Hematopoietic multipotent progenitor cell treated with erythropoietin and hydrocortisone succinate and interleukin-3 and kit ligand, for 4 days (in vitro differentiated cells): ENCODE measurements around the gene PRDM2.

Experiments
- DNase-seq: peaks from one replicate; pipeline ENCODE4 v3.0.0-alpha.2; 2015

PRDM2 gene

DNA sequence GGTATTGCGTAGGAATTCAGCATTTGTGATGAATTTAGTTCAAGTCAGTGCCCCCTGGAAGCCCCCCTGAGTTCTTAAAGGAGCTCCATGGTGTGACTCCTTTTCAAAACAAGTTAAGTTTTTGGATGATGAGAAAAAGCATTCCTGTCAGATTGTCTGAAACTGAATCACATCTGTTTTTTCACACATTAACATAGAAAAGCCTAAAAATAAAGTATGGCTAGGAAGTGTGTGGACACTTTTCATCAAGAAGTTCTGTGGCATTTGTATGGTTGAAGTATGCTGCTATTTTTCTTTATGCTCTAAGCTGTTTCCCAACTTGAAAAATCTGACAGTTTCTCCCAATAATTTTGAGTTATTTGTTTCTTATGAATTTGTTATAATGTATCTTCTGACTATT is 33.7 kb downstream of the PRDM2 start:
- no peak for DNase-seq

DNA sequence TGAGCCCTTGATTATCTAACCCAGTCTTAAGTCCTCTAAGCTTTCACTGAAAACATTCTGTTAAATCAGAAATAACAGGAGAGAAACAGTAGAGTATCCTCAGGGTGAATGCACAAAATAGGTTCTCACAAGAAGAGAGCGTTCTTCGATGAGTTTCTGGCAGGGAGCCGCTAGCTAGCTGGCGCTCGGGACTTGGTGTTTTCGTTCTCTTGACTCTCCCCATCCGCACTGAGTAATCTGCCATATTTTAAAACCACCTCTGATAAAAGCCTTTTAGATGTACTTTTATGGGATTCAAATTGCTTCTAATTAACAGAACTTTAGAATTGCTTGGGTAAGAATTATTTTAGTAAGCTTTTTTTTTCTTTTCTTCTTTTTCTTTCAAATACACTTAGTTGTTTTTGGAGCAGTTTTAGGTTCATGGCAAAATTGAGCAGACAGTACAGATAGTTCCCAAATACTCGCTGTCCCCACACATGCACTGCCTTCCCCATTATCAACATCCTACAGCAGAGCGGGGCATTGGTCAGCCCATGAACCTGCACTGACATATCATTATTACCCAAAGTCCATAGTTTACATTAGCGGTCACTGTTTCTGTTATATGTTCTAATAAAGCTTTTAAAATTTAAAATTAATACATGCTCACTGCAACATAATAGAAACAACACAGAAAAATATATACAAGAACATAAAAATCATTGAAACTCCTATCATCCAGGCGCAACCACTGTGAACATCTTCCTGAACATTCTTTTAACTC is 35.4 kb downstream of the PRDM2 start:
- DNase-seq, result no peak

DNA sequence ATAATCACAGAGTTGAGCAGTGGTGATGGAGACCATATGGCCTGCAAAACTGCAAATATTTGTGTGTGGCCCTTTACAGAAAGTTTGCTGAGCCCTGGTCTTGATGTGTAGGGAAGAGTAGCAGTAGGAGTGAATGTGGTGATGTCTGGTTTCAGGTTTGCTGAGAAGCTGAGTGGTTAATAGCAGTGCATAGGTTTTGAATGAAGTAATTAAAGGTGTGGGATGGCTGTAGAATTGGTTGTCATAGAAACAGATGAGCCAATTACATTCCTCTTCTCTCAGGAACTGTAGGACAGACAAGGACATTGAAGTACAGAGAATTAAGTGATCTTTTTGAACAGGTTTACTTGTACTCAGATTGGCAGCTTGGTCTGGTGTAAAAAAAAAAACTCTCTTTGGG is 37.4 kb downstream of the PRDM2 start:
- DNase-seq, result no peak

- DNase-seq, result no peak
Measured at GRCh38 chr1:13746342-13746741, 46.4 kb downstream of the PRDM2 start.

DNA sequence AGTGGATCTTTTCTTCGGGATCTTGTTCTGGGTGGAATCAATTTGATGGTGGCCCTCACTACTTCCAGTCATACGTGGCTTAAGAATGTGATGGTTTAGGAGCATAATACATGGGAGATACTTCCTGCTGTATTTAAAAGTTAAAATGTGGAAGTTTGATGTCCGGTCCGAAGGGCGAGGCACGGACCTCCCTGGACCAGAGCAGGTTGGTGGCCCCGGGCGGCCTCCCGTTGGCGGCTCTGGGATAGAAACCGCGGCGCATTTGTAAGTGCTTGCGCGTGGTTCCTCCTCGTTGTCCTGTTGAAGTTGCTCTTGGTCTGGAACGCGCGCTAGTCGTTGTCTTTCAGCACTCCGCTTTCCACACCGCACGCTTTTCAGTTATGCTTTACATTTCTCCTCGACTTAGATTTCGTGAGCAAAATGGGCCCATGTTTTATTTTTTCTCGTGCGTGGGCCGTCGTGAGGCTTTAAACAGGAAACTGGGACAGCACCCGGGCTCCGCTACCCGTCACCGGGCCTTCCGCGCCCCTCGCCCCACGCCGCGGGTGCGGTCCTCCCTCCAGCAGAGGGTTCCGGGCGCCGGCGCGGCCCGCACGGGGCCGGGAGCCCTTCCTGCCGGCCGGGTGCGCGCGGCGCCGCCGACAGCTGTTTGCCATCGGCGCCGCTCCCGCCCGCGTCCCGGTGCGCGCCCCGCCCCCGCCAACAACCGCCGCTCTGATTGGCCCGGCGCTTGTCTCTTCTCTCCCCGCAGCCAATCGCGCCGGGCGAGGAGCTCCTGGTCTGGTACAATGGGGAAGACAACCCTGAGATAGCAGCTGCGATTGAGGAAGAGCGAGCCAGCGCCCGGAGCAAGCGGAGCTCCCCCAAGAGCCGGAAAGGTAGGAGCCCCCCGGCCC is 48.9 kb downstream of the PRDM2 start:
- peak; percentile 98 for DNase-seq

DNA sequence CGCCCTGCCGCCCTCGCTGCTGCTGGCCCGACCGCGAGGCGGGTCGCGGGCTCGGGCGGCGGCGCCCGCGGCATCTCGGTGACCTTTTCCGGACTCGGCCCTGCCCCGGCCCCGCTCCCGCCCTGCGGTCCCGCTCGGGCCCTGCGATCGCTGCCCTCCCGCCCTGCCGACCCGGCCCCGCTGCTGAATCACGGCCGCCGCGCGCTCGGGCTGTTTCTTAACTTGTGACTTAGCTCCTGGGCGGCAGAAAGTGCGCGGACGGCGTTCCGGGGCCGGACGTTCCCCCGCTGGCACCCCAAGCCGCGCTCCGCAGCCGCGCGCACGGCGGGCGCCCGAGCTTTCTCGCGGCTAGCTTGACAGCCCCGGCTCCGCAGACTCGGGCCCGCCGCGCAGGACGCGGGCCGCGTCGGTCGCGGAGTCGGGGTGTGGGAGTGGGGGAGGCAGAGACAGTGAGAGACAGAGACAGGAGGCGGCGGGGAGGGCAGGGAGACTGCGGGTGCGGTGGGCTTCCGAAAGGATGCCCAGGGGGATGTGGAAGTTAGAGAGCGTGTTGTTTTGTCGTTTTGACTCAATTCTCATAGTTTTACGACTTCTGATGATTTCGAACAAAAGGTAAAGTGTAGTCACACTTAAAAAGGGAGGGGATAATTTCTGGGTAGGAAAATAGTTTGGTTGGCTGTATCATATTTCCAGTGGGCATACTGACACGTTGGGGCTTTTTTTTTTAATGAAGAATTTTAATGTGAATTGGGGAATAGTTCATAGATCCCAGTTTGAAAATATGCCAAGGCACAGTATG is 49.8 kb downstream of the PRDM2 start:
- peak; percentile 74 for DNase-seq

- DNase-seq, result no peak
Measured at GRCh38 chr1:13751458-13751871, 51.5 kb downstream of the PRDM2 start.

DNA sequence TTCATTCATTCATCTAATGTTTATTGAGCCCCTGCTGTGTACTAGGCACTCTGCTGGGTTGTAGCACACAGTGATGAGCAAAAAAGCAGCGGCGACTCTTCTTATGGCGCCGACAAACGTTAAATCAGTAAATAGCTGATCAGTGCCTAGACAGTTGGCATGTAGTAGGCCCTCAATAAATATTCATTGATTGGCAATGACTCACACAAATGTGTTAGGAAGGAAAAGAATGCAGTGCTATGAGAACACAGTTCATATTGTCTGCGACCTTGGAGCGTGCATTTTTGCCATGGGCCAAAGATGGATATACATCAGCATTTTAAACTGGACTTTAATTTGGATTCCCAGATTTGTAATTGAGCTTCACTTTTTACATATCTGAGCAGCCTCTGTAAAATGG is 52.0 kb downstream of the PRDM2 start:
- DNase-seq, result no peak

DNA sequence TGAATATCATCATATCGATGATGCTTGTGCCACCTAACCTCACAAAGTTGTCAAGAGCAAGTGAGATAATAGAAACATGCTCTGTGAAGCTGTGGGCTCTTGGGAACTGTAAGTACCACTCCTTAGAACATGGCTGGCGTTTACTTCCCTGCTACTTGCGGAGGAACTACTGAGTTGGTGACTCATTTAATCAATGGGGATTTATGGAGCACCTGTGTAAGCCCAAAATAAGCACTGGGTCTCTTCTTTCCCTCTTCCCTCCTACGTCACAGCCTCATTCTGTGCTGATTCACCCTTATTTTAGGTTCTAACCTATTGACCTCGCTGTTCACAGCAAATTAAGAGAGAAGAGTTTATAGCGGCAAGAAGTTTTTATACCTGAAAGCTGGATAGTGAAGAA is 52.9 kb downstream of the PRDM2 start:
- DNase-seq, result no peak

DNA sequence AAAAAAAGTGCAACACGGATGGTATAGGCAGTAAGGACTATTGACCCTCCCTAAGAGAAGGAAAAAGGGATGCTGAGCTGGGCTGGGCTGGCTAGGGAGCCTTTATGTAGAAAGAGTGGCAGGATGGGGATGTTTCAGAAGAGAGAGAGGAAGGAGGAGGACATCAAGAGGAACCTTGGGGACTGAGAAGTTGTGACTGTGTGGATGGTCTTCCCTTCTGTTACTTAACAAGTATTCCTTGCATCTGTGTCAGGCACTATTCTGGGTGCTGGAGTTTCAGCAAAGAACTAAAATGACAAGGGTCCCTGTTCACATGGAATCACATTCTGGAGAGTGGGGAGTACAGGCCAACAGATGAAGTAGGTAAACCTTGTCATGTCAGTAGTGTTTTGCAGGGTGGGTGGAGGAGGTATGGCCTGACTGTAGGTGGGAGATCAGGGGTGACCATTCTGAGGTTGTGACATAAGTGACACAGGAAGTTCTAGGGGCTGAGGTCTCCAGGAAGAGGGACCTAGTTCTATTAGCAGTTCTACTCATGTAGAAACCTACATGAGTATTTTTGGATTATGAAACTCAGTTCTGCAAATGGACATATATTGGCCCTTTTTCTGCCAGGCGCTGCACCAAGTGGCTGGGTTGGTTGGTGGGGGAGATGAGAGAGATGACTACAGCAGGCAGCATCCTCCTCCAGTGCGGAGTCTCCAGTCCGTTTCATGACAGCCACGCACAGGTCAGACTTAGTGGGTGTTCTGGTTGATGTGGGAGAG is 53.8 kb downstream of the PRDM2 start:
- DNase-seq, result no peak

DNA sequence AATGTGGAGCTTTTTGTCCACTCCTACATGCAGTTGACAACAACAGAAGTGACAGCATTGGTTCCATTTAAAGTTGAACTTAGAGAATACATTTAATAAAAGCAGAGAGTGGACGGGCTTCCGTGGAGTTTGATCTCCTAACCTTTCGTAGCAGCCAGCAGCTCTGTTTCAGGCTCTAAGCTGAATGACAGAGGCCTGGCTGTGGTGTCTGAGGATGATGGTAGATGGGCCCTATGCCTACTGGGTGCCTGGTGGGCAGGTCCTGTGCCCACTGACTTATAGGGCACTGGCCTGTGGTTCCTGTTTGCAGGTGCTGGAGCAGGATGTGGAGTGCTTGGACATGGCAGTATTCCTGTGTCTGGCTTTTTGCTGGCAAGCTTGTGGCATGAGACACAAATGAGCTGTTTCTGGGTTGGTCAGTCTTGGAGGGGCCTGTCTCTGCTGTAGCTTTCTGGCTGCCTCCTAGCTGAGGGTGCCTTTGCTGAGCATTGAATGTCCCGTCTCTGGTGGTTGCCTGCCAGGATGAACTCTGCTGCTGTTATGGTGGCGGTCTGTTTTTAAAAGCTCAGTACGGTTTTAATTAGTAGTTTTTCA is 54.6 kb downstream of the PRDM2 start:
- no peak for DNase-seq

DNA sequence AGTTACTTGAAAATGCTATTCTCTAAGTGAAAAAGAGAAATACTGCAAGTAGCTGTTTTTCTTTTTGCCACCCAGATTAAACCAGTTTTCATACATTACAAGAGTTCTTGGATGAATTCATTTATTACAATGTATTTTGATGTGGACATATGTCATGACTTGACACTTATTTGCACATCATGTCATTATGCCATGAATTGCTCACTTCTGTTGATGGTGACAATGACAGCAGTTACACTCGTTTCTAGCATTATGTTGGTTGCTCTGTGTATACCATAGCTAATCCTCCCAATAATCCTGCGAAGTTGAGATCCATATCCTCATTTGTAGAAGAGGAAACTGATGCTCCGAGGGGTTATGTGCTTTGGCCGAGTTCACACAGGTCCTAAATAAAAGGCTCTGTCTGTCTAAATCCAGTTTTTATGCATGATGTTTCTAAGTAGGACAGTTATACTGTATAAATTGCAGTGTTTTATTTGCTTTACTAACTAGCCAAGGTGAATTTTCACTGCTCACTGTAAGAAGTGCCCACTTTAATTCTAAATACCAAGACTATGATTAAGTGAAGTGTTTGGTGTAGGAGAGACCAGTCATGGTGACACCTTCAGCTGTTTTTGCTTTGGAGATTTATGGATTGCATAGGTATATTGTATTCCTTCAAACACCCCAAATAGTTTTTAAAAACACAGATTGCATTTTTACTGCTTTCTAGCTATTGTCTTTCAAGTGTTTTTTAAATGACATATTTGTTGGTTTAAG is 56.7 kb downstream of the PRDM2 start:
- no peak for DNase-seq

DNA sequence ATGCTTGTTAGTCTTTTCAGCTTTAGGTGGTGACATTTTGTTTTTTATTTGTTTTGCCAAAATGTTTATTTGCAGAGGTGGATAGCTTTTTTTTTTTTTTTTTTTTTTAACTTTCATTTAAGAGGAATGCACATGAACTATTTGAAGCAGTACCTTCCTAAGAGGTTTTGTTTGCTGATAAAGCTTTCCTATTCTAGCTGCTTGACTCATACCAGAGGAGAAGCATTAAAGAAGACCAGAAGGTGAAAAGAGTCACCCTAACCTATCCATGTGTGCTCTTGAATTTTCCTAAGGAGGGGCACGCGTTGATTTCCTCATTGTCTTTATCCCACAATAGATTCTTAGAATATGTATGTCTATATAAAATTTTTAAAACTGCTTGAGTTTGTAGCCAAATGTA is 57.7 kb downstream of the PRDM2 start:
- DNase-seq, result no peak

- peak; percentile 30 for DNase-seq
Measured at GRCh38 chr1:13759072-13759471, 59.1 kb downstream of the PRDM2 start.

DNA sequence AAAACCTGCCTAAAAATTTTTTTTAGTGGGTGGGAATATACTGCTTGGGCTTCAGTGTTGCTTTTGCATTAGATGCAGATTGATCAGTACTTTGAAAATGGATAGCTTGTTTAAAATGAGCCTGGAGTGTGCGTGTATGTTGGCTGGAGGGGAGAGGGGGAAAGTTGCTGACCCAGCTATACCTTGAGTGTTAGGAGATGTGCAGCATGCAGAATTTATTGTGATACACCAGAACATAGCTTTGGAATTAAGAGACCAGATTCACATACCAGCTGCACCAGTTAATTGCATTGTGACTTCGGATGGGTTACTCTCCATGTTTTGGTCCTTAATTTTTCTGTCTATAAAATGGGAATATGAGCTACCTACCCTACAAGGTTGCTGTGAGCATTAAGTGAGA is 60.4 kb downstream of the PRDM2 start:
- DNase-seq, result no peak

GRCh38 chr1:13760921-13761320 is 60.9 kb downstream of the PRDM2 start:
- DNase-seq, result no peak

- no peak for DNase-seq
Measured at GRCh38 chr1:13761883-13762282, 61.9 kb downstream of the PRDM2 start.

GRCh38 chr1:13762642-13763041 is 62.7 kb downstream of the PRDM2 start:
- DNase-seq, result no peak

DNA sequence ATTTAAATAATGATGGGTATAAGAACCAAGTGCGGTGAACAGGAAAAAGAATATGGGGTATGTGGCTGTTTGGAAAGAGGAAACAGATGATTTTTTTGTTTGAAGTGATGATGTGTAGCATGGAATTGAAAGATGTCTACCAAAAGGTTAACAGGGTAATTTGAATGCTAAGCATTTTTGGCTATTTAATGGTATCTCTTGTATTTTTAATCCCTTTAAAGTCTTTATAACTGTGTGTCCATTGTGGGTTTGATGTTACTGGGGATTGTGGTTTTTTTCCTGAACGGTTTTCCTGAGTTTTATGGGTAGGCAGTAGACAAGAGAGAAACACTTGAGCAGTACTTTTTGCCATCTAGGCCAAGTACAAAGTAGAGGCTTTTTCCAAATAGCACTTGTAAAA is 63.2 kb downstream of the PRDM2 start:
- no peak for DNase-seq

DNA sequence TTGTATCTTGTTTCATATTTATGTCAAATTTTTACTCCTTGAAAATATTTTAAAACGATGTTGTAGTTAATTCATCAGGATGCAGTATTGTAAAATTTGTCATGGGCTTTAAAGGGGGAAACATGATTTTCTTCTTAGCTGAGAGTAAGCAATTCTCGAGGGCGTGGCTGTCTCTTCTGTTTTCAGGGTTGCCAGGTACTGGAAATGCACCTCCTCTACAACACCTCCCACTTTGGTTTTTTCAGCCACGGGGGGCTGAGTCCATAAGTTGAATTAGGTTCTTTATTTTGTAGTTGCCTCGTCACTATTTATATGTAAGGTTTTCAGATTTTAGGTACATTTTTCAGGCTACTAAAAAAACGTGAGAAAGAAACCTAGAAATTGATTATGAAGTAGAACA is 64.0 kb downstream of the PRDM2 start:
- DNase-seq, result no peak

DNA sequence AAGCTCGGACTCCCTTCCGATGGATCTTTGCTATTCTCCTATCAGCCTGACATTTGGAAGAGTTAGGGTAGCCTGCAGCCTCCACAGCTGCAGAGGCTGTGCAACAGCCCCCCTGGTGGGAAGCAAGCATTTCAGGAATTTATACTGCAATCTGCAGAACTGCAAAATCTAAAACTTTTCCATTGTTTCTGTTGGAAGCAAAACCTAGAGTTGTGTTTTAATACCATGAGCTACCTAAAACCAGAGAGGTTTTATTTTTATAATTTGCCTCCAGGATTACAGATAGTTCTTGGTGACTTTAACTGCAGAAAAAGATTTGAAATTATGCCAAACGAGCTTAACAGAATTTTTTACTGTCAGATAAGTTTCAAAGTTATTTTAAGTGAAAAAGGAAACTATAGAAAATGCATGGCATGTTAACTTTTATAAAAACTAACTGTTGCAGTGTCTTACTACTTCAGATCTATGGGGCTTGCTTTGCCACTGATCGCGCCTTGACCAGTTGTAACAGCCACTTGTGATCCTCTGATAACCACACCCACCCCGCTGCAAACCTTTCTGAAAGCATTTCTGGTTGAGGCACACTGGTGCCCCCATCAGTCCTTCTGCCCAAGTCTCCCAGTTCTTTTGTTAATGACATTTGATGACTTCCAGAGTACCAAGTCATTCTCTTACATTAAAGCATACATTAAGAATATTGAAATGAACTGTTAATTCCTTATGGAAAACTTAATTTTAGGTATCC is 64.8 kb downstream of the PRDM2 start:
- peak; percentile 79 for DNase-seq
